Stomach (tissue), 9 donors: Measurements from ENCODE around the gene ISG15. TPM values are rescaled to one million over a fixed set of nuclear protein-coding genes. Genes with fewer than 3 reads are reported as not detected.

ENCODE experiments used
- DNase-seq, 2 donors: peaks; one replicate each; pipeline versions ENCODE4 v3.0.0 to v3.0.0-alpha.2; 2013 to 2019
- H3K27ac ChIP-seq, 5 donors: fragments of 200-600 bp in 4 of 5; sonication (generic) in 4 of 5; one replicate each; pipeline ENCODE4 v1.5.1; 2013 to 2019; ENCODE audit warnings: mild to moderate bottlenecking in 1 of 5, moderate library complexity in 1 of 5
- H3K27me3 ChIP-seq, 3 donors: fragments of 200-600 bp; sonication (generic); one replicate each; pipeline ENCODE4 v1.5.1; 2017 to 2019; ENCODE audit warnings: mixed run types in 1 of 3
- H3K36me3 ChIP-seq, 4 donors: fragments of 200-600 bp; sonication (generic); 1 replicate in 3 of 4; 2 replicates in 1 of 4; pipeline ENCODE4 v1.5.1; 2016 to 2019
- H3K4me1 ChIP-seq, 4 donors: fragments of 200-600 bp; sonication (generic); one replicate each; pipeline ENCODE4 v1.5.1; 2016 to 2019
- H3K4me3 ChIP-seq, 4 donors: fragments of 200-600 bp; sonication (generic) in 3 of 4; one replicate each; pipeline ENCODE4 v1.5.1; 2016 to 2019; ENCODE audit warnings: mild to moderate bottlenecking in 1 of 4
- H3K9me3 ChIP-seq, 4 donors: fragments of 200-600 bp; sonication (generic); one replicate each; pipeline ENCODE4 v1.5.1; 2016 to 2019
- EP300 ChIP-seq: sonication (generic); formaldehyde crosslinking; IDR thresholded peaks from one replicate; pipeline ENCODE4 v1.6.1; 2017; ENCODE audit warnings: antibody characterized with exemption
- POLR2A ChIP-seq, 4 donors: fragments of 450-650 bp; IDR thresholded peaks; one replicate each; pipeline ENCODE4 v1.6.1; 2016; ENCODE audit warnings: antibody characterized with exemption in 4 of 4, control low read depth in 2 of 4, mild to moderate bottlenecking in 1 of 4, moderate library complexity in 1 of 4
- POLR2AphosphoS5 ChIP-seq, 3 donors: sonication (generic); formaldehyde crosslinking; IDR thresholded peaks; one replicate each; pipeline ENCODE4 v1.6.1; 2016; ENCODE audit warnings: antibody characterized with exemption in 3 of 3
- WGBS, 5 donors: extraction: QIAGEN DNeasy Blood & Tissue Kit in 3 of 5; methylation state at CpG; one replicate each; pipeline versions ENCODE4 v1.1.5 to v1.1.7; 2013 to 2018; 5-methylcytosine and 5-hydroxymethylcytosine counted together
- intact Hi-C: fragments of 100-400 bp; cut with DNase I; formaldehyde crosslinking; loops from one replicate; pipeline ENCODE4 v1.15.1; 2023; ENCODE audit warnings: low total_unique reads
- polyA plus RNA-seq, 3 donors: library from polyadenylated mRNA; stranded (reverse); fragments of 200-250 nt; gene quantifications; one replicate each; pipeline ENCODE4 v1.2.3, GENCODE V29; 2013
- total RNA-seq, 5 donors: library from RNA; depleted of rRNA; stranded (reverse); fragments of >200 nt; gene quantifications; one replicate each; pipeline versions ENCODE4 v1.1.0 to v1.2.3, GENCODE V29; 2014 to 2016
- TF ChIP-seq, protein P1 (sequence below), 7 experiments: fragments of 450-650 bp in 4 of 7; fragments of 200-600 bp in 3 of 7; sonication (generic) in 3 of 7; IDR thresholded peaks; one replicate each; pipeline ENCODE4 v1.5.1; 2016 to 2019; ENCODE audit warnings: antibody characterized with exemption in 7 of 7, control low read depth in 2 of 7, mild to moderate bottlenecking in 1 of 7
- donor health status: healthy with polysubstance abuse.
- donor health status: Bipolar disorder and iron deficiency.
- donor health status: healthy.

The ISG15 gene
- total and polyA plus RNA-seq, 8 donors: 16.3 to 105 (median 49.1) TPM

DNA sequence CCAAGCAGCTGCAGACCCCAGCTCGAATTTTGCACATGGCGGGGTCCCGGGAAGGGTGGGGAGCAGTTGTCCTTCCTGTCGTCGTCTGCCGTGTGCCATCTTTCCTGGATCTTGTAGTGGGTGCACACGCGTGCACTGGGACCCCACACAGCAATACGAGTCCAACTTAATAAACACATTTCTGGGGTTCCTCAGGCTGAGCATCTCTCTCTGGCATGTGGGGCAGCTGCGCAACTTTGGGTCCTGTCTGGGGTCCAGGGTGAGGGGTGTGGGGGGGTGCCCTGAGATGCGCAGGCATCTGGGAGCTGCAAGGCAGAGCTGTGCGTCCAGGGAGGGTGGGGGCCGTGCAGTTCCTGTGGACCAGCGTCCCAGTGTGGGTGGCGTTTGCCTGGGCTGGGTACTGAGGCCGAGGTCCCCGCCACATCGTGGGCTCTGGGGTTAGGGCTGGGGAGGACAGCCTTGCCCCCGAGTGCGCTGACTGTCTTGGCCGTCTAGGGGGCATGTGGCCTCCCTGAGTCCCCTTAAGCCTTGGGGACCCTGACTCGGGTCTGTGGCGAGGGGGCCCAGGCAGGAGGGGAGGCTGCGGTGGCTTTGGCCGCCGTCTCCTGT, 47.7 kb upstream of the ISG15 start:
- Histone ChIP-seq H3K9me3 (no peaks in the 10 kb centered on the region), H3K4me1 (peaks cover 24 to 39% (median 33%) of the 10 kb centered on the region in 4 donors), H3K36me3 (peaks cover 9 to 30% (median 25%) of the 10 kb centered on the region in 4 donors), H3K27ac (peak overlapping the region; percentile 5 to 94 (median 92)), H3K27me3 (peaks cover 0 to 43% (median 12%) of the 10 kb centered on the region in 3 donors), H3K4me3 (peak overlapping the region in 3 of 4 donors; percentile 60 to 74 (median 71))
- intact Hi-C loops: no loop called here
- TF ChIP-seq POLR2A (IDR thresholded peaks at IDR 0.05) (no peak), POLR2AphosphoS5 (IDR thresholded peaks at IDR 0.05) (no peak), EP300 (no peak)
- TF ChIP-seq, protein P1, sequence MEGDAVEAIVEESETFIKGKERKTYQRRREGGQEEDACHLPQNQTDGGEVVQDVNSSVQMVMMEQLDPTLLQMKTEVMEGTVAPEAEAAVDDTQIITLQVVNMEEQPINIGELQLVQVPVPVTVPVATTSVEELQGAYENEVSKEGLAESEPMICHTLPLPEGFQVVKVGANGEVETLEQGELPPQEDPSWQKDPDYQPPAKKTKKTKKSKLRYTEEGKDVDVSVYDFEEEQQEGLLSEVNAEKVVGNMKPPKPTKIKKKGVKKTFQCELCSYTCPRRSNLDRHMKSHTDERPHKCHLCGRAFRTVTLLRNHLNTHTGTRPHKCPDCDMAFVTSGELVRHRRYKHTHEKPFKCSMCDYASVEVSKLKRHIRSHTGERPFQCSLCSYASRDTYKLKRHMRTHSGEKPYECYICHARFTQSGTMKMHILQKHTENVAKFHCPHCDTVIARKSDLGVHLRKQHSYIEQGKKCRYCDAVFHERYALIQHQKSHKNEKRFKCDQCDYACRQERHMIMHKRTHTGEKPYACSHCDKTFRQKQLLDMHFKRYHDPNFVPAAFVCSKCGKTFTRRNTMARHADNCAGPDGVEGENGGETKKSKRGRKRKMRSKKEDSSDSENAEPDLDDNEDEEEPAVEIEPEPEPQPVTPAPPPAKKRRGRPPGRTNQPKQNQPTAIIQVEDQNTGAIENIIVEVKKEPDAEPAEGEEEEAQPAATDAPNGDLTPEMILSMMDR (IDR thresholded peaks at IDR 0.05): no peak
- 66 to 82% (median 76%) methylated on average over 16 to 26 of the region's 26 CpGs for WGBS, 5 donors
- DNase-seq: no peak

DNA sequence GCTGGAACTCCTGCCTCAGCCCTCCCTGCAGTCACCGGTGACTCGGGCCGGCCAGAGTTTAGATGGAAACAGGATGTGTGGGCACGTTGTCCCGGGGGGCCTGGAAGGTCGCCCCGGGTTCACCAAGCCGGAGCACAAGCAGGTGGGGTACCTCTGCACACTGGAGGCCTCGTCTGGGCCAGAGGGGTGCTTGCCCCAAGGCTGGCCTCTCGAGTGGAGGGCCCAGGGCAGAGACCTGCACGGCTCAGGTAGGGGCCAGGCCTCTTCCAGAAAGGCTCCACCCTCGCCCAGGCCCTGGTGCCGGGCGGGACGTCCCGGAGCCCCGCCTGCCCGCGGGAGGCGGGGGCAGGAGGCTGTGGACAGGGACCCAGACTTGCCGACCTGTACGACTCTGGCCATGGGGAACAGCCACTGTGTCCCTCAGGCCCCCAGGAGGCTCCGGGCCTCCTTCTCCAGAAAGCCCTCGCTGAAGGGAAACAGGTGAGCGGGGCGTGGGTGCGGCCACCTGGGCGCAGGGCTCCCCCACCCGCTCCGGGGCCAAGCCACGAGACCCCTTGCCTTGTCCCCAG, 47.1 kb upstream of the ISG15 start, which contains the start of gene PLEKHN1:
Gene PLEKHN1 (plus strand): TSS at position 348 of the 569 bp plus-strand sequence. CDS start 50 bp downstream, at position 398.
- Histone ChIP-seq H3K4me1 (peaks cover 21 to 34% (median 28%) of the 10 kb centered on the region in 4 donors), H3K27ac (peak within 1 kb of the TSS; percentile 74 to 94 (median 92)), H3K36me3 (peaks cover 9 to 30% (median 25%) of the 10 kb centered on the region in 4 donors), H3K4me3 (peak within 1 kb of the TSS; percentile 60 to 74 (median 70)), H3K27me3 (peaks cover 0 to 49% (median 18%) of the 10 kb centered on the region in 3 donors), H3K9me3 (no peaks in the 10 kb centered on the region)
- peak; percentile 63 to 72 for DNase-seq
- TF ChIP-seq POLR2A (IDR thresholded peaks at IDR 0.05) (no peak), POLR2AphosphoS5 (IDR thresholded peaks at IDR 0.05) (no peak), EP300 (no peak)
- TF ChIP-seq, protein P1 (IDR thresholded peaks at IDR 0.05): no peak
- 1 to 5% (median 4%) methylated on average over 7 to 31 of the region's 31 CpGs for WGBS, 5 donors
- intact Hi-C loops: no loop called here

DNA sequence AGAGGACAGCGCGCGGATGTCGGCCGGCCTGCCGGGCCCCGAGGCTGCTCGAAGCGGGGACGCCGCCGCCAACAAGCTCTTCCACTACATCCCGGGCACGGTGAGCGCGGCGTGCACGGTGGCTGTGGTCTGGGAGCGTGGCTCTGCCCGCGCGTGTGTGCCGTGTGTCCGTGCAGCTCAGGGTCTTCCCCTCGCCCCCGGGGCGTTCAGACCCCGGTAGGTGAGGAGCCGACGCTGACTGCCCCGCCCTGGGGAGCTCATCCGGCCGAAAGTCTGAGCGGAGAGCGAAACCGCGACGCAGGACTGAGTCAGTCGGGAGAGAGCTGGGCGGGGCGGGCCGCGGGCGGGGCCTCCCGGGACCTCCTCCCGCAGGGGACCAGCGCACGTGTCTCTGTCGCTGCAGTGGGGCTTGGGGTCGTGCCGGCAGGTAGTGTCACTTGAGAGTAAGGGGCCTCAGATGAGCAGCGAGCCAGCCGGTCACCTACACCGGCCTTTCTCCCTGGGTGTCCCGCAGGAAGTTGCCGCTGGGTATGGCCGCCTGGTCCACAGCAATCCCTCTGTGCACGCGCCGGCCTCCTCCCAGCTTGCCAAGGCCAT, 46.5 kb upstream of the ISG15 start:
- peak overlapping the region; percentile 60 to 74 (median 70) for H3K4me3 ChIP-seq
- H3K27ac ChIP-seq: peak overlapping the region; percentile 74 to 94 (median 92)
- peaks cover 9 to 30% (median 24%) of the 10 kb centered on the region in 4 donors for H3K36me3 ChIP-seq
- intact Hi-C loops: no loop called here
- TF ChIP-seq POLR2AphosphoS5 (IDR thresholded peaks at IDR 0.05): peak in 2 of 3 donors; percentile 47 to 76
- TF ChIP-seq EP300: no peak
- peaks cover 16 to 28% (median 23%) of the 10 kb centered on the region in 4 donors for H3K4me1 ChIP-seq
- no peaks in the 10 kb centered on the region for H3K9me3 ChIP-seq
- 0 to 1% (median 1%) methylated on average over 23 to 60 of the region's 60 CpGs for WGBS, 5 donors
- peaks cover 5 to 55% (median 24%) of the 10 kb centered on the region in 3 donors for H3K27me3 ChIP-seq
- DNase-seq: peak; percentile 79 to 89

DNA sequence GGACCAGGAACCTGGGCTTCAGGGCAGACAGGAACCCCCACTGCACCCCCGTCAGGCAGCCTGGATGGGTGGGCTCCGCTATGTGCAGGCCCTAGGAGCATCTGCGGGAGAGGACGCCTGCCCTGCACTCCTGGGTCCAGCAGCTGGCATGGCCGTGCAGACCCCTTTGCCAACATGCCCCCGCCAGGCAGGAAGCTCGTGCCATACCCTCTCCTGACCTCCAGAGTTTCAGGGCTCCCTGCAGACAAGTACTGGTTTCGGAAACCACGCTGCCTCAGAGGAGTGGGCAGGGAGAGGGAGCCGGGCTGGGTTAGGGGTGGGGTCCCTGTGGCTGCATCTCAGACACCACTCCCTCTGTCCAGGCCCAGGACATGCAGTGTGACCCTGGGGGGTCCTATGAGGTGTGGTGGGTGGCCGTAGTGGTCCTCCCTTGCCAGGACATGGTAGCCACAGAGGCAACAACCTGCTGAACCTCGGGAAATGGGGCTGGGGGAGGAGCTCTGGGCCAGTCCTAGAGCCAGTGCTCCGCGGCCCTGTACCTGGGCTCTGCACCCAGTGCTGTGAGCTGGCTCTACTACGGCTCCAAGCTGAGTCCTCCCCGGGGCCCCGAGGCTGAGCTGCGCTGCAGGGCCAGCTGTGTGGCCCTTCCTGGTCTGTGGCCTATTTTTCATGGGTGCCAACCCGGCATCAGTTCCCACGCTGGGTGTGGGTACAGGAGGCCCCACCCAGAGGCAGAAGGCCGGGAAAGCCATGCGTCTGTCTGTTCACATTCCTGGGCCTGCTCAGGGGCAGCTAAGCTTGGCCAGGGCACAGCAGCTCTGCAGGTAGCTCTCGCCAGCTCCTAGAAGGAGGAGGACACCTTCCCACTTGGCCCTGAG, 45.6 kb upstream of the ISG15 start:
- TF ChIP-seq EP300 (no peak), POLR2A (IDR thresholded peaks at IDR 0.05) (no peak), POLR2AphosphoS5 (IDR thresholded peaks at IDR 0.05) (no peak)
- TF ChIP-seq, protein P1 (IDR thresholded peaks at IDR 0.05): no peak
- Histone ChIP-seq H3K27ac (no peak overlapping the region), H3K9me3 (no peaks in the 10 kb centered on the region), H3K27me3 (peaks cover 11 to 64% (median 32%) of the 10 kb centered on the region in 3 donors), H3K4me1 (peaks cover 16 to 27% (median 23%) of the 10 kb centered on the region in 4 donors), H3K36me3 (peaks cover 9 to 21% (median 18%) of the 10 kb centered on the region in 4 donors), H3K4me3 (peak overlapping the region in 2 of 4 donors; percentile 71 to 74)
- DNase-seq: no peak
- 64 to 70% (median 68%) methylated on average over 10 to 23 of the region's 23 CpGs for WGBS, 5 donors
- intact Hi-C loops: no loop called here
